Neural progenitor cell (in vitro differentiated cells): ENCODE data around the gene ZNF300.

Experiments
- CTCF ChIP-seq: fragments of 200-600 bp; sonication (generic); IDR thresholded peaks from 2 replicates; pipeline ENCODE4 v1.5.1; 2017; ENCODE audit warnings: antibody characterized with exemption, mild to moderate bottlenecking
- EZH2 ChIP-seq: fragments of 200-600 bp; sonication (generic); IDR thresholded peaks from 2 replicates; pipeline ENCODE4 v1.6.1; 2017; ENCODE audit warnings: antibody characterized with exemption, mild to moderate bottlenecking, moderate library complexity
- EZH2phosphoT487 ChIP-seq: fragments of 200-600 bp; sonication (generic); IDR thresholded peaks from 2 replicates; pipeline ENCODE4 v1.6.1; 2017; ENCODE audit warnings: antibody characterized with exemption

DNA sequence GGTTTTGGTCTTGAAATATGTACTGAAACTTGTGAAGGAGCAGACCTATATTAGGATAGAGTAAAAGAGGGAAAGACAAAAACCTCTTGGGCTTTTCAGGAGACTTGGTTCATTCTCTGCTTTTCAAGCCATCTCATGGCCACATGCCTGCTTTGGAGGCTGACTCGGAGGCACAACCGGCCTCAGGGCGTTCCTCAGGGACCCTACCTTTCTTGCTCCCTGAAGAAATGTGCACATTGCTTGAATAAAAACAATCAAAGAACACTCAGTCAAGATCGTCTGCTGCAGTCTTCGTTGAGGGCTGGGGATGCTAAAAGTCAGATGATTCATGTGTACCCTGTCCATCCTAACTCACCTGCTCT is 57.5 kb downstream of the ZNF300 start:
- TF ChIP-seq CTCF (no peak), EZH2phosphoT487 (no peak), EZH2 (no peak)
